NCI-H2107 treated with DMSO at 0.1 percent for 48 hours (cell line): Measurements from ENCODE around the gene ACTG1.
A peak's percentile ranks its signal among the peaks of the same experiment; 100 is the strongest.

Experiments
- DNase-seq: peaks from one replicate; lab custom pipeline; 2025; ENCODE audit not compliant: unreplicated experiment; lab: John Stamatoyannopoulos, UW

ACTG1 gene

DNA sequence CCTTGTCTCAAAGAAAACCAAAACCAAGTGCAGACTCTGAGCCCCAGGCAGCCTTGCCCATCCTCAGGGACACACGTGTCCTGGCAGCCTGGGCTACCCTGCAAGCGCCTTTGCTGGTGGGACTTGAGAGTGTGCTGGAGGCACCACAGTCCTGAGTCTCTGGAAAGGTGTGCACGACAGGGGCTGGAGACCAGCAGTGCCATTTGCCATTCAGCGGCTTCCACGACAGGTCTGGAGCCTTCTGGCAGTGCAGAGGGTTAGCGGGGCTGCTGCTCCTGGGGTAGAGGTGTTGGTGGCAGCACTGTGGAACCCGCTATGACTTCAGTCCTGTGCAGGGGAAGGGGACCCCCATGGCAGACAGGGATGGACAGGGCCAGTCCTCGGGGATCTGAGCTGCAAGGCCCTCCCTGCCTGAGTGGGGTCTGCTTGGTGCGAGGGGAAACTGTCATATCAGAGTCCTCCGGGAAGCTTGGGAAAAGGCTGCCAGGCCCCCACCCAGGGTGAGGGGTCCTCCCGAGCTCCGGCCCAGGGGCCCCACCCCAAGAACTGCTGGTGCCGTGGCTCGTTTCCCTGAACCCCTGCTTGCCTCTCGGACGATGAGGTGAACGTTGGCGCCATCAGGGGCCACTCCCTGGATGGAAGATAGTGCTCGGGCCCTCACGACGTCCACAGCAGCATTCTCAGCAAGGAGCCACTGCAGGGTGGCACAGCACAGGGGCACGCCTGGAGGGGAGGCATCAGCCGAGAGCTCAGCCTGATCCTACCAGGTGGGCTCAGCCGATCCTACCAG is 32.8 kb upstream of the ACTG1 start:
- no peak for DNase-seq

DNA sequence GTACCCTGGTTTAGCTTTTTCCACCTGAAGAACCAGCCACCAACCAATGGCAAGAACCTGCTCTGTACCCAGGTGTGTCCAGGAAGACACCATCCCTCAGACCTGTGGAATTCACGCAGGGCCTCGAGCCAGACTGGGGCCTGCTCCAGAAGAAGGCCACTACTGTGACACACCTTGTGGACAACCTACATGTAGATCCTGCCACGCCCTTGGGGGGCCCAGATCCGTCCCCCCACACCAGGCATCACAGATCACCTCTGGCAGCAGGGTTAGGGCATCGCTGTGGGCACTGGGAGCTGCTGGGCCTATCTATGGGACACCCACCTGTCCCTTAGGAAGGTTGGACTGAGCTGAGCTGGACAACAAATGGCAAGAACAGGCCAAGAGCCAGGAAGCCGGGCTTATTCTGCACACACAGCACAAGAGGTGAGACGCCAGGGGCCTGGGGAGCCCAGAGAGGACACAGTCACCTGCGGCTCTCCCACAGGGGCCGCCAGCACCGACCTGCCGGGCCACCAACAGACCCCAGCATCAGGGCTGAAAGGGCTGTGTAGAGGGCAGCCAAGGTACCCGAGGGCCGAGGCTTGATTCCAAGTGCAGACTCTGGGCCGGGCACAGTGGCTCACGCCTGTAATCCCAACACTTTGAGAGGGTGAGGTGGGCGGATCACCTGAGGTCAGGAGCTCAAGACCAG is 31.8 kb upstream of the ACTG1 start:
- no peak for DNase-seq

DNA sequence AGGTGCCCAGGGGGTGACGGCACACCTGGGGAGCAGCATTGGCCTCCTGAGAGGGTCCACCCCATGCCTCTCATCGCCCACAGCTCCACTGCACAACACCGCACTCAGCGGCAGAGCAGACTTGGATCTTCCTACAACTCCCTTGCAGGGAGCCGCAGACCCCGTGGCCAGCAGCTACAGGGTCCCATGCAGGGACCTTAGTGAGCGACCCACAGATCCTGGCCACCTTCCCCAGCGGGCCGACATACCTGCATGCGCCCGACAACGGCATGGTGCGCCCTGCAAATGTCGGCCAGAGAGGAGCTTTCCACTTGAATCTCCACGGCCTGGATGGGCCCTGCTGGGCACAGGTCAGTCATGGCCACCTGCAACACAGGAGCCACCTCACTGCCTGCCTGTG is 31.2 kb upstream of the ACTG1 start:
- no peak for DNase-seq

DNA sequence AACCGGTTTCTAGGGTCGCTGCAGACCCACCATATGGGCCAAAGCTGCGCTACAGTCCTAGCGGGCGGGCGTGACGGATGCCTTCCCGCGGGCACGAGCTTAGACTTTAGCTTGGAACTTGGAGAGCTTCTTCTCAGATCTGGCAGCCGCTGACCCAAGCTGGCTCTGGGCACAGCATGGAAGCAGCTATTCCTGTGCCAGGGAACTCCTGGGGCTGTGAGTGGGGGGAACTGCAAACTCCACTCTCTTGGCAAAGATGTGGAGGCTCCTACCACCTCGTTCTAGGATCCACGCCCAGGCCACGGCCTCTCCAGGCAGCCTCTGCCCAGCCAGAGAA is 30.7 kb upstream of the ACTG1 start:
- DNase-seq: no peak

DNA sequence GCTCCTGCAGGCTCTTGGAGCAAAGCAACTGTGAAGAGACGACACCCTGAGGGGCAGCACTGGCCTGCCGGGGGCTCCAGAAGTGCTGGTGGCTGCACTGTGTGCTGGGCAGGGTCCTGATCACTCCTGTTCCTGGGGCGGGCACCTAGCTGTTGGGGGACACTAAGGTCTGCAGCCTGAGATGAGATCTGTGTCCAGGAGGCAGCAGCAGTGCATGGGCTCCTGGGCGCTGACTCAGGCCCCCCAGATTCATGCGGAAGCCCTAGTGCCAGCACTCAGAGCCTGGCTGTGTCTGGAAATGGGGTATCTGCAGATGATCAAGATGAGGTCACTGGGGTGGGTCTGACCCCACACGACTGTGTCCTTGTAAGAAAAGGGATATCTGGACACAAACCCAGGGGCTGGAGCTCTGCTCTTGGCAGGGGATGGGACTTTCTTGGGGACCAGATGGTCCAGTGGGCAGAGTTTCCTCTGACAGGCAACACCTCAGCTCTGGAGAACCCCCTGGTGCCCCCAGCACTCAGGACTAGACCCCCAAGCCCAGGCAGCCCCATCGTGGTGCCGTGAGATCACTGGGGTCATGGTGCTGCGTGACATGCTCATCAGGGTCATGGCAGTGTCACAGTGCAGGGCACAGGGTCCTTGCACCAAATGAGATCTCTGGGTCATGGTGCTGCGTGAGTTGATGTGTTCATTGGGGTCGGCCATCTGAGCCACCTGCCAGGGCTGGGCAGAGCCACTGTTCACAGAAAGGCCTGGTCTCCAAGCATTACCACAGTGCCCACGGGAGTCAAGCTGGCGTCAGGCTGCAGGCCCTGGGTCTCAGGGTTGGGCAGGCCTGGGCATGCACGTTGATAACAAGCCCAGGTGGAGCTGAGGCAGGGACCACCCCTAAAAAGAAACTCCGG is 30.1 kb upstream of the ACTG1 start:
- no peak for DNase-seq

DNA sequence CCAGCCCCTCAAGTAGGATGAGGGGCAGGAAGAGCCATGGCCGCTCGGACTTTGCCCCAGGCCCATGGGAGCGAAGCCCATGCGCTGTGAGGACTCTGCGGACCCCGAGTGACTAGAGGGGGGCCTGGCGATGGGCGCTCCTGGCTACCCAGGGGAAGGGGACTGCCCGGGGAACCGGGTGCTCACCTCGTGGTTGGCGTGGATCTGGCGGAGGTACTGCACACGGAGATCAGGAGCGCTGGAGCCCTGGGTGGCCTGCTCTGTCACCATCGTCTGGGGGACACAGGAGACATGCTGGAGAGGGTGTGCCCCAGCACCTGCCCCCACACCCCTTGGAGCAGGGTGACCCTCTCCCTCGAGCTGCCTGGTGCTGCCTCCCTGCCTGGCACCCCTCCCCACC is 28.5 kb upstream of the ACTG1 start:
- no peak for DNase-seq

DNA sequence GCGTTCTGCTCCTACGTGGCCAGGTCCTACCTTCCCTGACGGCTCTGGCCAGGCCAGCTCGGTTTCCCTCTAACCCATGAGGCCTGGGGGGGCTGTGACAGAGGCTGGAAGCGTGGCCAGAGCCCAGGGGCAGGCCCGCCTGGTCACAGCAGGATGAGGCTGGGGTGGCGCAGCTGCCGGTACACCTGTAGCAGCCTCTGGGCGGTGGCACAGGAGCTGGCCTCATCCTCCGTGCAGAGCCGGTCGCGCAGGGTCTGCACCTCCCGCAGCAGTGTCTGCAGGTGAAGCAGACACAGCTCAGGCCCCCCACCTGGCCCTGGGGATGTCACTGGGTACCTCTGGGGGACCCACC is 28.1 kb upstream of the ACTG1 start:
- no peak for DNase-seq

DNA sequence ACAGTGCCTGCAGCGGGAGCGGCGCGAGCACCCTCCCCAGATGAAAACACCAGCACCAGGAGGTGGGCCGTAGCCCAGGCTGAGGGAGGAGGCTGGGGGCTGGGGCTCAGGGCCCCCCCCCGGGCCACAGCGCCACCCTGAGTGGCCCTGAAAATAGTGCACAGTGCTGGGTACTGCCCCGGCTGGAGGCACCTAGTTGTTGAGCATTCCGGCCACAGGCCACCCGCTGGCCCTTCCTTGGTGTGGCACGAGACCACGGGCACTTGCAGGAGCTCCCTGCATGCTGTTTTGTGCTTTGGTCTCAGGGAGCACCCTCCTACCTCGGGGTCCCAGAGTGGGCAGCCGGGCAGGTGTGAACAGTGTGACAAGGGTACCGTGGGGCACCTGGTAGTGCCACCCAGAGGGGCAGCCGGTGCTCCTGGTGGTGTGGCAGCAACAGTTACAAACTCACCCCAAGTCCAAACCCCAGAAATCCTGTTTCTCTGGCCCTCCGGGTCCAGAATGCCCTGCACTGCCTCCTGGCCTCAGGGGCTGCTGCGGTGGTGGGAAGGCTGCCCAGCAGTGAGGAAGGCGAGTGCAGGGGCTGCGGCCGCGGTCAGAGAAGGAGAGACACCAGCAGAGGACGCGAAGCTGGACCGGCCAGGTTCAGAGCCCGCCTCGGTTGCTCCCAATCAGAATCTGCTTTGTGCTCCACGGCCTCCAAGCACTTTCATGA is 27.5 kb upstream of the ACTG1 start:
- DNase-seq: no peak

DNA sequence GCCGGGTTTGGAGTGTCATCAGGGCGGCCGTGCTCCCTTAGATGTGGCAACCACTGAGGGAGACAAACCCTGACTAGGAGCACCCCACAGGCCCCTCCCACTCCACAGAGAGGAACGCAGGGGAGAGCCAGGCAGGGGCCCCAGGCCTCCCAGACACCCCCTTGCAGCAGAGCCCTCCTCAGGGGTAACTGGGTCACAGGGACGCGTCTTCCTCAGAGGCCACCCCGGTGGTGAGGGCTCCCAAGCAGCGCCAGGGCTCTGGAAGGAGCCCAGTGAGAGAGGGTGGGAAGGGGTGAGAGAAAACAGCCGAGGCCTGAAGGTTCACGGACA is 26.9 kb upstream of the ACTG1 start:
- no peak for DNase-seq

DNA sequence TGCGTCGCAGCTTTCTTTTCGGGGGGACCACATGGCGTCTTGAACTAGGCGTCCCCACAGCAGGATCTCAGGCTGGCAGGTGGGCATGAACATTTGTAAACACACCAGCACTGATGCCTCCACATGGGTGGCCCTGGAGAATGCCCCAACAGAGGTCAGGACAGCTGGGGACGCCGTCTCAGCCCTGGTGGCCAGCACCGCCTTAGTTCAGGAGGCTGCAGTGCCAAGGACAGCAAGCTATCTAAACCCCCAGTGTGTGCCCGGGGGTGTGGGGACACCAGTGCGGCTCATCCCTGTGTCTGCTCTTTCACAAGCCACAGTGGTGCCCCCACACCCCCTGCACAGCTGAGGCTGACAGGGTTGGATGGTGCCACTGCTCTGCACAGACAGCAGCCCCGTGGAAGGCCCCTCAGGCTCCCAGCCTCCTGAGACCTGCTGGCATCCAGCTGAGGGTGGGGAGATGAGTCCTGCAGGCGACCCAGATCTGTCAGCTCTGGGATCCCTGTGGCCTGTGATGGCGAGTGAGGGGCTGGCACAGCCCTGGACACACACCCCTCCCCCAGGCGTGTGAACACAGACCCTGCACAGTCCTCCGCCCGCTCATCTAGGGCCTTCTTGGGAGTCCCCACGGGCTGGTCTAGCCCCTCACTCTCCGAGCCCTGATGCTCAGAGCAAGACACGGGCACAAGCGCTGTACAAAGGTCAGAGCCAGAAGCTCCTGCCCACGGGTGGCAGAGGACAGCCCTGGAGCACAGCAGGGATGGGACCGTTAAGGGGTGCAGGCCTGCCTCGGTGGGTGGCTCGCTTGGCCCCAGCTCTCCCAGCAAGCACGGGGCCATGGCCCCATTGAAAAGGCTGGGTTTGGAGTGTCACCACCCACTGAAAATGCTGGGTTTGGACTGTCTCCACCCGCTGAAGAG is 26.3 kb upstream of the ACTG1 start:
- no peak for DNase-seq

DNA sequence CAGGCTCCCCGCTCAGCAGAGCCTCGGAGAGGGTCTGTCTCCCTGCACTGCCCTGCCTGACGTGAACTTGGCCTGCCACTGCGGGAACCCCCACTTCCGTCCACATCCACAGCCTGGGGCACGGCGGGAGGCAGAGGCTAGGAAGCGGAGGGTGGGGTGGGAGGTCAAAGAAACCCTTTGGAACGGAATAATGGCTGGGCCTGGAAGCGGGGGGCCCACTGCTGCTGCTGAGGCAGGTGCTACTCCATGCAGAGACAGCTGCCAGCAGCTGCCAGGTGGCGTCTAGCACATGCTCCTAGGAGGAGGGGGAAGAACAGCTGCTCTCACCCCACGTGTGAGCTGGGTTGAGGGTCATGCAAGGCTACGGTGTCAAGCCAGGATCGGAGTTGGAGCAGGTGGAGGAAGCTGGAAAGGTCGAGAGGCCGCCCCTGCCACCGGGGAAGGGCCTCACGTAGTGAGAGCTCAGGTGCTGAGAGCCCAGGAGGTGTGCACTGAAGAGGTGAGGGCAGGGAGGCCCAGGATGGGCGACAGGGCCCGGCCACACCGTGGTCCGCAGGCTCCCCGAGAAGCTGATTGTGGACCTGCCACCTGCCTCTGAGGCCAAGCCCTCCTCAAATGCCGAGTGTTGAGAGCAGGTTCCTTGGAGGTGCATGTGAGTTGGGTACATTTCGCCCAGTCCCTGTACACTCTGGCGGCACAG is 25.4 kb upstream of the ACTG1 start:
- peak; percentile 90 for DNase-seq

DNA sequence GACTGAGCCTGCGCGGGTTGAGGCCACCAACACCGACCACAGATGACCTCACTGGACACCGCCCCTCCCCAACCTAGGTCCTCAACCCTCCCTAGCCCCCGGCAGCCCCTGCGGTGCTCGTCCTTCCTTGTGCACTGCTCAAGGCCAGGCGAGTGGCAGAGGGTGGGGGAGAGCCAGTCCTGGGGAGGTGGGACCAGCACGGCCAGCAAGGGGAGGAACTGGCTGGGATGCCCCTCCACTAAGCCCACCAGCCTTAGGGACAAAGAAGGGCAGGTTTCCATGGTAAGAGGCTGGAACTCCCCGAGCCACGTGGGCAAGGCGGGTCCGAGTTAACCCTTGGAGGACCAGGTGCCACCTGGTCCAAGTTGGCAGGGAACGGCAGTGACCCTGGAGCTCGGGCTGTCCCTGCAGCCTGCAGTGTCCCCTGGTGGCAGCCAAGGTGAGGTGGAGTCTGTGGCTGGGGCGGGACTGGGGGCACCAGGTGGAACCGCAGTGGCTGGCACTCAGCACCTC is 24.8 kb upstream of the ACTG1 start:
- DNase-seq: peak; percentile 90

DNA sequence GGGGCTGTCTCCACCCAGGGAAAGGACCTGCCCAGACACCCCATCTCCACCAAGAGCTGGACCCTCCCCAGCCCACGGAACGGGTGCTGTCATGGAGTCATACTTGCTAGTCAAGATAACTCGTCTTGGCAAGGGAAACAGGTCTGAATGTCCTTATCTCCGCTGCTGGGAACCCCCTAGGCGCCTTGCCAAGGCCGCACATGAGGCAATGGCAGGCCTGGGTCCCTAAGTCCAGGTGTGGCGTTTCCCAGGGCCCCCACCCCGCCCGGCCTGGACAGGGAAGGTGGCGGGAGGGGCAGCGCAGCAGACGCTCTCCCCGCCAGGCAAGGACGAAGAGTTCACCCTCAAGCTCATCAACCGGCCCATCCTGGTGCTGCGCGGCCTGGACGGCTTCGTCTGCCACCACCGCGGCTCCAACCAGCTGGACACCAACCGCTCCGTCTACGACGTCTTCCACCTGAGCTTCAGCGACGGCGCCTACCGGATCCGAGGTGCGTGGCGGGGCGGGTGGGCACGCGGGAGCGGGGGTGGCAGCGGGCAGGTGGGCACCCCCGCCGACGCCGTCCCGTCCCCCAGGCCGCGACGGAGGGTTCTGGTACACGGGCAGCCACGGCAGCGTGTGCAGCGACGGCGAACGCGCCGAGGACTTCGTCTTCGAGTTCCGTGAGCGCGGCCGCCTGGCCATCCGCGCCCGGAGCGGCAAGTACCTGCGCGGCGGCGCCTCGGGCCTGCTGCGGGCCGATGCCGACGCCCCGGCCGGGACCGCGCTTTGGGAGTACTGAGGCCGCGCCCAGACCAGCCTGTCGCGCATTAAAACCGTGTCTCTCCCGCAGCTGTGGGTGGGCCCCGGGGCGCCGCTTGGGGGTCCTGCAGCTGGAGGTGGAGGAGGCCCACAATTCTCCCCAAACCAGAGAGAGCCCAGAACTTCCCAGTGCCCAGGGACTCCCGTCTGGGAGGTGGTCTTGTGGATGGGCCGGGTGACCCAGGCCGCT is 24.0 kb upstream of the ACTG1 start:
- no peak for DNase-seq

DNA sequence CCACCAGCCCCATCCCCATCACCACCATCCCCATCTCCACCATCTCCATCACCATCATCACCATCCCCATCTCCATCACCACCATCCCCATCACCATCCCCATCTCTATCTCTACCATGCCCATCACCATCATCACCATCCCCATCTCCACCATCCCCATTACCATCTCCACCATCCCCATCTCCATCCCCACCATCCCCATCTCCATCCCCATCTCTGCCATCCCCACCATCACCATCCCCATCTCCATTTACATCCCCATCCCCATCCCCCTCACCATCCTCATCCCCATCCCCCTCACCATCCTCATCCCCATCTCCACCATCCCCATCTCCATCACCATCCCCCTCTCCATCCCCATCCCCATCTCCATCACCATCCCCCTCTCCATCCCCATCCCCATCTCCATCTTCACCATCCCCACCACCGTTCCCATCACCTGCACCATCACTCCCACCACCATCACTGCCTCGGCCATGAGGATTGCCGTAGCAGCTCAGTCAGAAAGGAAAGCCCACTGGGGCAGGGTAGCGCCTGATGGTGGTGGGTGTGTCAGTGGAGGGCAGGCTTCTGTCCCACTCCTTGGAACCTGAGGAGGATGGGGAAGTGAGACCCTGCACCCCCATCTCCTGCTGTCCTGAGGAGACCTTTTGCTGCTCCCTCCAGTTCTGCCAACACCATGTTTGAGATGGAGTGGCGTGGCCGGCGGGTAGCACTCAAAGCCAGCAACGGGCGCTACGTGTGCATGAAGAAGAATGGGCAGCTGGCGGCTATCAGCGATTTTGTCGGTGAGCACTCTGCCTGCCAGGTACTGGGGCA is 23.1 kb upstream of the ACTG1 start:
- DNase-seq: no peak

DNA sequence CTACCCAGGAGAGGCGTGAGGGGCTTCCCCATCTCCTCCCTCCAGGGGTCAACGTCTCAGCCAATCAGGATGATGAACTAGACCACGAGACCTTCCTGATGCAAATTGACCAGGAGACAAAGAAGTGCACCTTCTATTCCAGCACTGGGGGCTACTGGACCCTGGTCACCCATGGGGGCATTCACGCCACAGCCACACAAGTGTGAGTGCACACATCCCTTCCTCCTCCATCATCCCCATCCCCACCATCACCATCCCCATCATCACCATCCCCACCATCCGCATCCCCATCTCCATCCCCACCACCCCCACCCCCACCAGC is 22.4 kb upstream of the ACTG1 start:
- DNase-seq: no peak

DNA sequence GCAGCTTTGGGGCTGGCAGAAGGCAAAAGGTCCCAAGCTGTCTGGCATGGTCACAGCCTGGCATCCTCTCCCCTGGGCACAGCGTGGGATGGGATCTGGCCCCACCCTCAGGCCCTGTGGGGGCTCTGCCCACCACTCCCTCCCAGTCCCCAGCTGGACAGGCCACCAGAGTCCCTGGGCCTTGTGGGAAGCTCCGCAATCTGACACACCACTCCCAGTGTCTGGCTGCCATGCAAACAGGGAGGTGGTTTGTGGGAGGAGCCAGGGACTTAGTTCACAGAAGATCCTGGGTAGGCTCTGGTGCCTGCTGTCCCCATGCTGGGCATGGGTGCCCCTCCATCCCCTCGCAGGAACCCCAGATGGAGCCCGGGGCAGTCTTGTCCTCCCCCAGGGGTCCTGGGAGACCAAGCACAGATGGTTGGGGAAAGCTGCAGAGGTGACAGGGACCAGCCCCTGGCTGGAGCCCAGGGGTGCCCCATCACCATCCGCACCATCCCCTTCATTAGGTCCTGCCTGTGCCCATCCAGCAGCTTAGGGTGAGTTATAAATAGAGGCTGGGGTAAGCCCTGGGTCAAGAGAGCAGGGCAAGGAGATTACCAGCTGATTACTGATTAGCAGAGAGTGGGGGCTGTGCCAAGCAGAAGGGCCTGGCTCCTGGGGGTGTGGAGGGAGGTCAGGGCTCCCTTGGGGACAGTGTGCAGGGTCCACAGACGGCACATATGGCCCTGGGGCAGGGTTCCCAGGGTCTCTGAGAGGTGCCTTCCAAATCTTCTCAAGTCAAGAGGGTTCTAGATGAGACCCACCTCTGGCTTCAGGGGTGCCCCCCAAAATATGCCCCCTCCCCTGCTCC is 21.8 kb upstream of the ACTG1 start:
- DNase-seq: no peak
